CD4-positive, alpha-beta T cell treated with Interleukin-6 at 100 ng/mL for 8 hours (primary cell): Measurements from ENCODE around the gene CABLES2.

Experiments
- DNase-seq: peaks from one replicate; pipeline ENCODE4 v3.0.0-alpha.2; 2020; ENCODE audit warnings: mixed read lengths, low spot score

CABLES2 gene

GRCh38 chr20:62361799-62362589, 45.1 kb downstream of the CABLES2 start:
- no peak for DNase-seq

- DNase-seq = no peak
Measured at GRCh38 chr20:62360854-62361798, 46.0 kb downstream of the CABLES2 start.

- no peak for DNase-seq
Measured at GRCh38 chr20:62359491-62360121, 47.5 kb downstream of the CABLES2 start.

- no peak for DNase-seq
Measured at GRCh38 chr20:62359043-62359490, 48.0 kb downstream of the CABLES2 start.

GRCh38 chr20:62358171-62359042, 48.7 kb downstream of the CABLES2 start:
- no peak for DNase-seq

GRCh38 chr20:62357681-62358080, 49.4 kb downstream of the CABLES2 start:
- DNase-seq = no peak

GRCh38 chr20:62357187-62357667, 49.9 kb downstream of the CABLES2 start:
- no peak for DNase-seq

- DNase-seq = no peak
Measured at GRCh38 chr20:62356589-62357186, 50.4 kb downstream of the CABLES2 start.

- no peak for DNase-seq
Measured at GRCh38 chr20:62355878-62356588, 51.1 kb downstream of the CABLES2 start.

GRCh38 chr20:62355516-62355877, 51.6 kb downstream of the CABLES2 start:
- no peak for DNase-seq

GRCh38 chr20:62354811-62355341, 52.2 kb downstream of the CABLES2 start:
- no peak for DNase-seq

GRCh38 chr20:62354031-62354808, 52.9 kb downstream of the CABLES2 start:
- no peak for DNase-seq

GRCh38 chr20:62353289-62354030, 53.6 kb downstream of the CABLES2 start:
- DNase-seq = no peak

GRCh38 chr20:62352402-62353288, 54.4 kb downstream of the CABLES2 start:
- no peak for DNase-seq

- DNase-seq = no peak
Measured at GRCh38 chr20:62351469-62352401, 55.4 kb downstream of the CABLES2 start.
